OCI-LY3 (cell line): ENCODE results near the gene TTC16.
"Not testable (repeated sequence)": the region's sequence is repeated elsewhere in the genome, so short reads cannot be mapped to it uniquely, and the experiment has no call there.

Experiments
- H2AFZ ChIP-seq: fragments of 200-600, 300-600 bp; shearing (Covaris generic); 2 replicates; pipeline ENCODE4 v1.6.0; 2014; ENCODE audit warnings: antibody characterized with exemption, low read depth, low read length
- H3K27ac ChIP-seq: fragments of 200-600, 300-600 bp; sonication (generic); 2 replicates; pipeline ENCODE4 v1.5.1; 2014; ENCODE audit warnings: mild to moderate bottlenecking, low read length, moderate library complexity, mixed read lengths
- H3K27me3 ChIP-seq: fragments of 200-600, 300-600 bp; sonication (generic); 2 replicates; pipeline ENCODE4 v1.6.1; 2014; ENCODE audit warnings: low read depth, low read length, mixed read lengths
- H3K36me3 ChIP-seq: fragments of 200-600, 300-600 bp; sonication (generic); replicated peaks from 2 replicates; pipeline ENCODE3; 2014; ENCODE audit warnings: low read depth, low read length, mixed read lengths
- H3K4me1 ChIP-seq: fragments of 300-600, 200-600 bp; sonication (generic); 2 replicates; pipeline ENCODE4 v1.6.1; 2014; ENCODE audit warnings: low read length, mixed read lengths
- H3K4me2 ChIP-seq: fragments of 200-600, 300-600 bp; sonication (generic); 2 replicates; pipeline ENCODE4 v1.6.1; 2014; ENCODE audit warnings: low read length, mixed read lengths
- H3K4me3 ChIP-seq: fragments of 300-600, 200-600 bp; sonication (generic); 2 replicates; pipeline ENCODE4 v1.5.1; 2014; ENCODE audit warnings: antibody characterized with exemption, mild to moderate bottlenecking, low read length, moderate library complexity
- H3K79me2 ChIP-seq: fragments of 300-600, 200-600 bp; shearing (Covaris generic); 2 replicates; pipeline ENCODE4 v1.6.1; 2014; ENCODE audit warnings: mild to moderate bottlenecking, low read length, mixed read lengths
- H3K9ac ChIP-seq: fragments of 300-600, 200-600 bp; shearing (Covaris generic); 2 replicates; pipeline ENCODE4 v1.6.0; 2014; ENCODE audit warnings: mild to moderate bottlenecking, low read length, moderate library complexity
- H3K9me3 ChIP-seq: fragments of 200-600, 300-600 bp; shearing (Covaris generic); 2 replicates; pipeline ENCODE4 v1.6.1; 2014; ENCODE audit warnings: low read length, mixed read lengths; ENCODE audit not compliant: insufficient read depth
- H4K20me1 ChIP-seq: fragments of 200-600, 300-600 bp; sonication (generic); 2 replicates; pipeline ENCODE4 v1.6.1; 2016; ENCODE audit warnings: low read length, mixed read lengths; ENCODE audit not compliant: insufficient read depth
- EZH2phosphoT487 ChIP-seq: fragments of 200-600 bp; shearing (Covaris generic); IDR thresholded peaks from 2 replicates; pipeline ENCODE4 v1.6.1; 2018; ENCODE audit warnings: antibody characterized with exemption, mixed run types, low read depth
- TF ChIP-seq, protein P1 (sequence below): fragments of 200-600, 300-600 bp; sonication (generic); IDR thresholded peaks from 2 replicates; pipeline ENCODE4 v1.5.1; 2014; ENCODE audit warnings: antibody characterized with exemption, low read length, low read depth

The TTC16 gene

DNA sequence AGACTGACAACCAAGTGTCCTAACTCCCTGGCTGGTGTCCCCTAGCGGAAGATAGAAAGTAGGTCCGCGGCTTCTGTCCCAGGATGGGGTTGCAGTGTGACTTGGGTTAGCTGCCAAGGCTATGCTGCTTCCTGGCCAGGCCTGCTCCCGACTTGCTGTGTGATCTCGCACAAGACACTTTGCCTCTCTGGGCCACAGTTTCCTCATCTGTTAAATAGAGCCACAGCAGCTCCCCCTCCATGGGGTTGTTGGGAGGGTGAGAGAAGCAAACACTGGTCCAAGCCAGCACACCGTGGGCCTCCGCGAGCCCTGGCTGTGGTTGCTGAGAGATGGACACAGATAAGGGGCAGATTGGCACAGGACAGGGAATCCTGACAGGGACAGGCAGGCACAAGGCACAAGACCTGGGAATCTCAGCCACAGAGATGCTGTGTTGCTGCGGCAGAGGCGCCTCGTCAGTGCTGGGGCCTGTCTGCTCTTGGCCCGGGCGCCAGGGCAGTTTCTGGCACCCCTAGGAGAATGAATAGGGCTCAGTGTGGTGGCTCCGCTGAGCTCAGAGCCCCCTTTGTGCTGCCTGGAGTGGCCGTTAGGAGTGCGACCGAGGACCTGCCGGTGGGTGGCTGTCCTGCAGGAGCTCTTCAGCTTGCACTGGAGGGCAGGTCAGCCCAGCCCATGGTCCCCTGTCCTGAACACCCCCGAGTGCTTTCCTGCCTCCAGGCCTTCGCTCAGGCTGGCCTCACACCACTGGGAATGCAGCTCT is 64.4 kb downstream of the TTC16 start:
- Histone ChIP-seq H3K36me3 (peaks cover 6% of the 10 kb centered on the region), H2AFZ (no peak overlapping the region), H4K20me1 (peaks cover under 1% of the 10 kb centered on the region; the same call in 1 of the 2 replicates), H3K27me3 (no peaks in the 10 kb centered on the region), H3K9me3 (no peaks in the 10 kb centered on the region), H3K79me2 (peaks cover 27% of the 10 kb centered on the region), H3K4me1 (peaks cover 46% of the 10 kb centered on the region), H3K4me2 (peak overlapping the region; percentile 98), H3K4me3 (no peak overlapping the region), H3K9ac (peak overlapping the region; percentile 92; the same call in 1 of the 2 replicates), H3K27ac (peak overlapping the region; percentile 98)
- TF ChIP-seq, protein P1, sequence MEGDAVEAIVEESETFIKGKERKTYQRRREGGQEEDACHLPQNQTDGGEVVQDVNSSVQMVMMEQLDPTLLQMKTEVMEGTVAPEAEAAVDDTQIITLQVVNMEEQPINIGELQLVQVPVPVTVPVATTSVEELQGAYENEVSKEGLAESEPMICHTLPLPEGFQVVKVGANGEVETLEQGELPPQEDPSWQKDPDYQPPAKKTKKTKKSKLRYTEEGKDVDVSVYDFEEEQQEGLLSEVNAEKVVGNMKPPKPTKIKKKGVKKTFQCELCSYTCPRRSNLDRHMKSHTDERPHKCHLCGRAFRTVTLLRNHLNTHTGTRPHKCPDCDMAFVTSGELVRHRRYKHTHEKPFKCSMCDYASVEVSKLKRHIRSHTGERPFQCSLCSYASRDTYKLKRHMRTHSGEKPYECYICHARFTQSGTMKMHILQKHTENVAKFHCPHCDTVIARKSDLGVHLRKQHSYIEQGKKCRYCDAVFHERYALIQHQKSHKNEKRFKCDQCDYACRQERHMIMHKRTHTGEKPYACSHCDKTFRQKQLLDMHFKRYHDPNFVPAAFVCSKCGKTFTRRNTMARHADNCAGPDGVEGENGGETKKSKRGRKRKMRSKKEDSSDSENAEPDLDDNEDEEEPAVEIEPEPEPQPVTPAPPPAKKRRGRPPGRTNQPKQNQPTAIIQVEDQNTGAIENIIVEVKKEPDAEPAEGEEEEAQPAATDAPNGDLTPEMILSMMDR = no peak
- no peak for TF ChIP-seq EZH2phosphoT487

DNA sequence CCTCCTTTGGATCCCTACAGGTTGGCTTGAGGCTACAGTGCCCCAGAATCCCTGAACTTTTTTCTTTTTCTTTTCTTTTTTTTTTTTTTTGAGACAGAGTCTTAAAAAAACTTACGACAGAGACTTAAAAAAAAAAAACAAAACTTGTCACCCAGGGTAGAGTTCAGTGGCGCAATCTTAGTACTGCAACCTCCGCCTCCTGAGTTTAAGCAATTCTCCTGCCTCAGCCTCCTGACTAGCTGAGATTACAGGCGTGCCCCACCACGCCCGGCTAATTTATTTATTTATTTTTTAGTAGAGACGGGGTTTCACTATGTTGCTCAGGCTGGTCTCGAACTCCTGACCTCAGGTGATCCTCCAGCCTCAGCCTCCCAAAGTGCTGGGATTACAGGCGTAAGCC is 65.0 kb downstream of the TTC16 start:
- H3K9ac ChIP-seq, H3K27ac ChIP-seq, H3K36me3 ChIP-seq, H3K27me3 ChIP-seq, H3K4me3 ChIP-seq, H4K20me1 ChIP-seq, H2AFZ ChIP-seq, H3K9me3 ChIP-seq, H3K4me2 ChIP-seq: not testable (repeated sequence)
- H3K79me2 ChIP-seq = peaks cover 26% of the 10 kb centered on the region
- peaks cover 45% of the 10 kb centered on the region for H3K4me1 ChIP-seq
